H9 (cell line): ENCODE measurements around the gene GJB4. TPM values are rescaled to one million over a fixed set of nuclear protein-coding genes. Genes with fewer than 3 reads are reported as not detected.

Experiments used
- DNase-seq: peaks from one replicate; pipeline ENCODE4 v3.0.0-alpha.2; 2017
- H2AFZ ChIP-seq: one replicate; pipeline ENCODE4 v1.6.1; 2013; ENCODE audit warnings: mild to moderate bottlenecking, low read length, control low read depth, moderate library complexity
- H2AK5ac ChIP-seq: 2 replicates; pipeline ENCODE4 v1.6.1; 2013; ENCODE audit warnings: low read length, control low read depth, mixed read lengths; ENCODE audit not compliant: insufficient read length
- H2BK120ac ChIP-seq: one replicate; pipeline ENCODE4 v1.6.1; 2013; ENCODE audit warnings: low read depth, mild to moderate bottlenecking, low read length, control low read depth, inconsistent platforms; ENCODE audit not compliant: poor library complexity, severe bottlenecking
- H2BK12ac ChIP-seq: 2 replicates; pipeline ENCODE4 v1.6.1; 2013; ENCODE audit warnings: low read length, control low read depth, mixed read lengths, low read depth; ENCODE audit not compliant: insufficient read length
- H2BK15ac ChIP-seq: 2 replicates; pipeline ENCODE4 v1.6.1; 2013; ENCODE audit warnings: low read depth, low read length, control low read depth
- H2BK20ac ChIP-seq: one replicate; pipeline ENCODE4 v1.6.1; 2013; ENCODE audit warnings: low read depth, mild to moderate bottlenecking, low read length, control low read depth, inconsistent platforms; ENCODE audit not compliant: poor library complexity, severe bottlenecking
- H2BK5ac ChIP-seq: 2 replicates; pipeline ENCODE4 v1.6.1; 2013; ENCODE audit warnings: low read length, control low read depth, mixed read lengths; ENCODE audit not compliant: insufficient read length
- H3K14ac ChIP-seq: 2 replicates; pipeline ENCODE4 v1.6.1; 2013; ENCODE audit warnings: low read length, control low read depth; ENCODE audit not compliant: insufficient read depth
- H3K18ac ChIP-seq: 2 replicates; pipeline ENCODE4 v1.6.1; 2013; ENCODE audit warnings: low read depth, mild to moderate bottlenecking, mixed read lengths, low read length, control low read depth; ENCODE audit not compliant: insufficient read length
- H3K23ac ChIP-seq: 2 replicates; pipeline ENCODE4 v1.6.1; 2013; ENCODE audit warnings: low read length, control low read depth, mixed read lengths, low read depth; ENCODE audit not compliant: insufficient read length
- H3K23me2 ChIP-seq: 2 replicates; pipeline ENCODE4 v1.6.1; 2013; ENCODE audit warnings: low read depth, mild to moderate bottlenecking, mixed read lengths, low read length, control low read depth; ENCODE audit not compliant: insufficient read length, poor library complexity, severe bottlenecking
- H3K27ac ChIP-seq: 2 replicates; pipeline ENCODE4 v1.5.1; 2013; ENCODE audit warnings: low read length, control low read depth, mixed read lengths, low read depth; ENCODE audit not compliant: insufficient read length
- H3K27me3 ChIP-seq: 2 replicates; pipeline ENCODE4 v1.6.1; 2013; ENCODE audit warnings: low read length, control low read depth, inconsistent platforms; ENCODE audit not compliant: insufficient read depth
- H3K4ac ChIP-seq: 2 replicates; pipeline ENCODE4 v1.6.1; 2013; ENCODE audit warnings: low read depth, mild to moderate bottlenecking, control low read depth, inconsistent platforms, low read length, moderate library complexity
- H3K4me1 ChIP-seq: 2 replicates; pipeline ENCODE4 v1.6.1; 2013; ENCODE audit warnings: low read length, control low read depth, inconsistent platforms; ENCODE audit not compliant: insufficient read depth
- H3K4me2 ChIP-seq: 2 replicates; pipeline ENCODE4 v1.6.1; 2013; ENCODE audit warnings: low read length, control low read depth, mixed read lengths; ENCODE audit not compliant: insufficient read length, insufficient read depth
- H3K56ac ChIP-seq: 2 replicates; pipeline ENCODE4 v1.6.1; 2013; ENCODE audit warnings: low read depth, mild to moderate bottlenecking, mixed read lengths, low read length, control low read depth; ENCODE audit not compliant: insufficient read length
- H3K79me1 ChIP-seq: 2 replicates; pipeline ENCODE4 v1.6.1; 2013; ENCODE audit warnings: low read depth, mild to moderate bottlenecking, moderate library complexity, low read length, control low read depth, inconsistent platforms; ENCODE audit not compliant: insufficient read depth, poor library complexity, severe bottlenecking
- H3K79me2 ChIP-seq: 2 replicates; pipeline ENCODE4 v1.6.1; 2013; ENCODE audit warnings: low read length, control low read depth, inconsistent platforms; ENCODE audit not compliant: insufficient read depth
- H3K9ac ChIP-seq: 2 replicates; pipeline ENCODE4 v1.6.1; 2013; ENCODE audit warnings: low read length, control low read depth, mixed read lengths; ENCODE audit not compliant: insufficient read length; ENCODE audit errors: extremely low read depth
- H3K9me3 ChIP-seq: one replicate; pipeline ENCODE4 v1.6.1; 2013; ENCODE audit warnings: low read depth, low read length, inconsistent platforms; ENCODE audit not compliant: control insufficient read depth
- H3T11ph ChIP-seq: one replicate; pipeline ENCODE4 v1.6.1; 2013; ENCODE audit warnings: mild to moderate bottlenecking, low read length, control low read depth, inconsistent platforms
- H4K20me1 ChIP-seq: one replicate; pipeline ENCODE4 v1.6.1; 2013; ENCODE audit not compliant: control insufficient read depth, insufficient read length, insufficient read depth
- H4K5ac ChIP-seq: 2 replicates; pipeline ENCODE4 v1.6.1; 2013; ENCODE audit warnings: low read depth, mild to moderate bottlenecking, mixed read lengths, low read length, control low read depth; ENCODE audit not compliant: insufficient read length
- H4K8ac ChIP-seq: replicated peaks from 2 replicates; pipeline ENCODE4 v1.6.1; 2013; ENCODE audit warnings: low read length, control low read depth, mixed read lengths, low read depth; ENCODE audit not compliant: insufficient read length
- H4K91ac ChIP-seq: 2 replicates; pipeline ENCODE4 v1.6.1; 2013; ENCODE audit warnings: low read depth, mild to moderate bottlenecking, moderate library complexity, mixed read lengths, low read length, control low read depth; ENCODE audit not compliant: insufficient read length
- H3K27ac Mint-ChIP-seq, 3 experiments: 2 replicates in 2 of 3; 3 replicates in 1 of 3; pipeline ENCODE4 v1.8.0; 2020 to 2021; ENCODE audit warnings: mixed read lengths in 3 of 3, mild to moderate bottlenecking in 1 of 3, moderate library complexity in 1 of 3
- H3K27me3 Mint-ChIP-seq: 2 replicates; pipeline ENCODE4 v1.8.0; 2021; ENCODE audit warnings: low read depth, mild to moderate bottlenecking, moderate library complexity, mixed read lengths
- H3K36me3 Mint-ChIP-seq, 3 experiments: 2 replicates in 2 of 3; 3 replicates in 1 of 3; pipeline ENCODE4 v1.8.0; 2020 to 2021; ENCODE audit warnings: low read depth in 3 of 3, mixed read lengths in 3 of 3; ENCODE audit not compliant: insufficient read depth in 1 of 3
- H3K4me1 Mint-ChIP-seq, 2 experiments: 2 replicates each; pipeline ENCODE4 v1.8.0; 2020; ENCODE audit warnings: mixed read lengths in 2 of 2
- H3K4me3 Mint-ChIP-seq, 2 experiments: 2 replicates in 1 of 2; 3 replicates in 1 of 2; pipeline ENCODE4 v1.8.0; 2020 to 2021; ENCODE audit warnings: mild to moderate bottlenecking in 2 of 2, mixed read lengths in 2 of 2, moderate library complexity in 1 of 2
- H3K9me3 Mint-ChIP-seq, 2 experiments: 2 replicates in 1 of 2; 3 replicates in 1 of 2; pipeline ENCODE4 v1.8.0; 2020; ENCODE audit warnings: mild to moderate bottlenecking in 2 of 2, mixed read lengths in 2 of 2, moderate library complexity in 1 of 2
- CTCF ChIP-seq: fragments of 200-600 bp; sonication (generic); conservative IDR thresholded peaks from 3 replicates; pipeline ENCODE4 v1.8.0; 2021; ENCODE audit warnings: antibody characterized with exemption, mild to moderate bottlenecking
- WGBS: extraction: QIAGEN DNeasy Blood & Tissue Kit; methylation state at CpG from one replicate; pipeline ENCODE4 v1.1.7; 2013; ENCODE audit warnings: missing lambda C conversion rate, low lambda C conversion rate, mixed read lengths; ENCODE audit not compliant: insufficient read length; ENCODE audit errors: extremely low coverage; 5-methylcytosine and 5-hydroxymethylcytosine counted together
- total RNA-seq: library from RNA; stranded (reverse); gene quantifications from 2 replicates; pipeline ENCODE4 v1.2.1, GENCODE V29; 2021

The GJB4 gene
- total RNA-seq, 1 experiment from 2014 or later, result not detected

- H2BK15ac ChIP-seq, result no peak overlapping the region
- Mint-ChIP-seq H3K27ac (peak overlapping the region in 1 of 3 experiments; percentile 78; a peak in 1 of 7 replicates), H3K4me3 (peak overlapping the region; percentile 60 to 79), H3K4me1 (peaks cover 20 to 22% of the 10 kb centered on the region in 2 experiments), H3K36me3 (no peaks in the 10 kb centered on the region; a peak in 2 of 7 replicates), H3K9me3 (no peaks in the 10 kb centered on the region; a peak in 2 of 5 replicates), H3K27me3 (peaks cover 43% of the 10 kb centered on the region)
- DNase-seq, result no peak
- H3K4me2 ChIP-seq, result peak overlapping the region; percentile 17
- no peak overlapping the region for H3K56ac ChIP-seq
- H3K9me3 ChIP-seq, result no peaks in the 10 kb centered on the region
- H3K14ac ChIP-seq, result no peak overlapping the region
- H3K27me3 ChIP-seq, result no peaks in the 10 kb centered on the region; the same call in 1 of the 2 replicates
- no peak overlapping the region for H2AK5ac ChIP-seq
- H4K8ac ChIP-seq, result no peak overlapping the region
- no peak for TF ChIP-seq CTCF
- H3K79me1 ChIP-seq, result no peaks in the 10 kb centered on the region
- H2BK120ac ChIP-seq, result no peak overlapping the region
- WGBS, result no CpG with 5 or more reads among the region's 10 CpGs
- H3T11ph ChIP-seq, result no peak overlapping the region
- H3K79me2 ChIP-seq, result no peaks in the 10 kb centered on the region
- H3K27ac ChIP-seq, result no peak overlapping the region
- no peak overlapping the region for H3K4ac ChIP-seq
- H3K9ac ChIP-seq, result no peak overlapping the region
- H4K91ac ChIP-seq, result no peak overlapping the region
- no peak overlapping the region for H2BK12ac ChIP-seq
- H2AFZ ChIP-seq, result no peak overlapping the region
- H3K18ac ChIP-seq, result no peak overlapping the region
- no peak overlapping the region for H2BK20ac ChIP-seq
- no peaks in the 10 kb centered on the region for H4K20me1 ChIP-seq
- H3K23me2 ChIP-seq, result no peaks in the 10 kb centered on the region
- no peak overlapping the region for H4K5ac ChIP-seq
- H3K4me1 ChIP-seq, result peaks cover 3% of the 10 kb centered on the region; the same call in 1 of the 2 replicates
- no peak overlapping the region for H3K23ac ChIP-seq
- H2BK5ac ChIP-seq, result no peak overlapping the region
Measured at GRCh38 chr1:34792424-34792823, 32.9 kb downstream of the GJB4 start.
